Uterus (tissue), 2 donors: Measurements from ENCODE around the gene OR13C4.
"Not testable (repeated sequence)": the region's sequence is repeated elsewhere in the genome, so short reads cannot be mapped to it uniquely, and the experiment has no call there.

Source experiments
- CTCF ChIP-seq, 4 experiments: fragments of 200-600 bp in 2 of 4; fragments of 450-650 bp in 2 of 4; sonication (generic) in 2 of 4; IDR thresholded peaks; one replicate each; pipeline ENCODE4 v1.5.1; 2016 to 2019; ENCODE audit warnings: antibody characterized with exemption in 4 of 4, mild to moderate bottlenecking in 2 of 4, moderate library complexity in 1 of 4
- POLR2A ChIP-seq, 2 donors: fragments of 450-650 bp; IDR thresholded peaks; one replicate each; pipeline ENCODE4 v1.6.1; 2016; ENCODE audit warnings: antibody characterized with exemption in 2 of 2, mild to moderate bottlenecking in 1 of 2, moderate library complexity in 1 of 2

DNA sequence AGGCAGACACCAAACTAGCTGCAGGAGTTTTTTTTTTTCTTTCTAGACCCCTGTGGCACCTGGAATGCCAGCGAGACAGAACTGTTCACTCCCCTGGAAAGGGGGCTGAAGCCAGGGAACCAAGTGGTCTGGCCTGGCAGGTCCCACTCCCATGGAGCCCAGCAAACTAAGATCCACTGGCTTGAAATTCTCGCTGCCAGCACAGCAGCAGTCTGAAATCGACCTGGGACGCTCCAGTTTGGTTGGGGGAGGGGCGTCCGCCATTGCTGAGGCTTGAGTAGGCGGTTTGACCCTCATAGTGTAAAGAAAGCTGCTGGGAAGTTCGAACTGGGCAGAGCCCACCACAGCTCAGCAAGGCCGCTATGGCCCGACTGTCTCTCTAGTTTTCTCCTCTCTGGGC, 6.8 kb downstream of the OR13C4 start:
- TF ChIP-seq CTCF, POLR2A (IDR thresholded peaks at IDR 0.05): not testable (repeated sequence)
